ENCODE measurements around the gene MOB3B.
"Not testable (repeated sequence)": the region's sequence is repeated elsewhere in the genome, so short reads cannot be mapped to it uniquely, and the experiment has no call there.

The MOB3B gene

GRCh38 chr9:27462434-27462833 lies 67.2 kb downstream of the MOB3B start:
- no peak overlapping the region for H3K4me3 ChIP-seq (ENCODE audit: low read depth, low read length)
- no peak for TF ChIP-seq CTCF (IDR thresholded peaks at IDR 0.05; ENCODE audit: low read depth, low read length)

GRCh38 chr9:27460226-27461023 lies 69.2 kb downstream of the MOB3B start:
- no peak overlapping the region for H3K4me3 ChIP-seq (ENCODE audit: low read depth, low read length)
- TF ChIP-seq CTCF (IDR thresholded peaks at IDR 0.05; ENCODE audit: low read depth, low read length), result no peak

GRCh38 chr9:27457445-27457844 lies 72.2 kb downstream of the MOB3B start:
- H3K4me3 ChIP-seq (ENCODE audit: low read depth, low read length), result no peak overlapping the region
- no peak for TF ChIP-seq CTCF (IDR thresholded peaks at IDR 0.05; ENCODE audit: low read depth, low read length)

GRCh38 chr9:27453860-27454553 lies 75.6 kb downstream of the MOB3B start:
- no peak overlapping the region for H3K4me3 ChIP-seq (ENCODE audit: low read depth, low read length)

GRCh38 chr9:27451207-27451797 lies 78.3 kb downstream of the MOB3B start:
- H3K4me3 ChIP-seq (ENCODE audit: low read depth, low read length), result no peak overlapping the region
- TF ChIP-seq CTCF (IDR thresholded peaks at IDR 0.05; ENCODE audit: low read depth, low read length), result no peak

More at GRCh38 chr9:27453860-27454553, 75.6 kb downstream of the MOB3B start:
- TF ChIP-seq CTCF (IDR thresholded peaks at IDR 0.05; ENCODE audit: low read depth, low read length), result no peak

GRCh38 chr9:27450752-27451151 lies 78.9 kb downstream of the MOB3B start:
- H3K4me3 ChIP-seq (ENCODE audit: low read depth, low read length), result no peak overlapping the region
- TF ChIP-seq CTCF (IDR thresholded peaks at IDR 0.05; ENCODE audit: low read depth, low read length), result no peak

GRCh38 chr9:27448356-27448755 lies 81.3 kb downstream of the MOB3B start:
- not testable (repeated sequence) for H3K4me3 ChIP-seq (ENCODE audit: low read depth, low read length)

Data from WI38 (cell line).